ENCODE results near the gene SLC22A4.

DNA sequence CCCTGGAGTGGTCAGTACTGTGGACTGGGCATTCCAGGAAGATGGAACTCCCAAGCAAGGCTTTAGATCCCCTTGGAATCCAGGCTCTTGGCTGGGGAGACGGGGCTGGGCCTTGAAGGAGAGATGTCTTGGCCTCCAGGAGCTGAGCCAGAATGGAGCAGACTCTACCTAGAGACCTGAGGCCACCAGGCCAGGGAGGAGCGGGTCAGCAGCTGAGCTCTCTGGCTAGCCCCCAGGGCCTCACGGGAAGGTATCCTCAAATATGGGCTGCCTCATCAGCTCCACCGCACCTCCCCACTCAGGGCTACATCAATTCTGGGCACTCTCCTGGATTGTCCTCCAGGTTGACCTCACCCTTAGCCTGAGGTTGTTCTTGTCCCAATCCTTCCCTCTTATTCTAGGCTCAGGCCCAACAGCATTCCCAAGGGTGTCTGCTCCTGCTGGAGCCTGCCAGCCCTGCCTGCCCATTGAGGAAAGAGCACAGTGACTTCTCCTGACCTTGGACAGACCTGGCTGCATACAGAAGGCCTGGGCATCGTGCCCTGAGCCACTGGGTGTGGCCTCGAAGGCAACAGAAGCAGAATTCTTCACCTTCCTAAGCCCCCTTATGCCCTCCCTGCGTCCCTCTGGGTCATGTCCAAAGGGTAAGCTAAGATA lies 39.7 kb upstream of the SLC22A4 start:
- no peak for TF ChIP-seq EP300 (IDR thresholded peaks at IDR 0.05; ENCODE audit: borderline replicate concordance)
- TF ChIP-seq, protein P1, sequence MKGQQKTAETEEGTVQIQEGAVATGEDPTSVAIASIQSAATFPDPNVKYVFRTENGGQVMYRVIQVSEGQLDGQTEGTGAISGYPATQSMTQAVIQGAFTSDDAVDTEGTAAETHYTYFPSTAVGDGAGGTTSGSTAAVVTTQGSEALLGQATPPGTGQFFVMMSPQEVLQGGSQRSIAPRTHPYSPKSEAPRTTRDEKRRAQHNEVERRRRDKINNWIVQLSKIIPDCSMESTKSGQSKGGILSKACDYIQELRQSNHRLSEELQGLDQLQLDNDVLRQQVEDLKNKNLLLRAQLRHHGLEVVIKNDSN (IDR thresholded peaks at IDR 0.05): no peak
- TF ChIP-seq, protein P2, sequence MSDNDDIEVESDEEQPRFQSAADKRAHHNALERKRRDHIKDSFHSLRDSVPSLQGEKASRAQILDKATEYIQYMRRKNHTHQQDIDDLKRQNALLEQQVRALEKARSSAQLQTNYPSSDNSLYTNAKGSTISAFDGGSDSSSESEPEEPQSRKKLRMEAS (IDR thresholded peaks at IDR 0.05): no peak
- TF ChIP-seq, protein P3, sequence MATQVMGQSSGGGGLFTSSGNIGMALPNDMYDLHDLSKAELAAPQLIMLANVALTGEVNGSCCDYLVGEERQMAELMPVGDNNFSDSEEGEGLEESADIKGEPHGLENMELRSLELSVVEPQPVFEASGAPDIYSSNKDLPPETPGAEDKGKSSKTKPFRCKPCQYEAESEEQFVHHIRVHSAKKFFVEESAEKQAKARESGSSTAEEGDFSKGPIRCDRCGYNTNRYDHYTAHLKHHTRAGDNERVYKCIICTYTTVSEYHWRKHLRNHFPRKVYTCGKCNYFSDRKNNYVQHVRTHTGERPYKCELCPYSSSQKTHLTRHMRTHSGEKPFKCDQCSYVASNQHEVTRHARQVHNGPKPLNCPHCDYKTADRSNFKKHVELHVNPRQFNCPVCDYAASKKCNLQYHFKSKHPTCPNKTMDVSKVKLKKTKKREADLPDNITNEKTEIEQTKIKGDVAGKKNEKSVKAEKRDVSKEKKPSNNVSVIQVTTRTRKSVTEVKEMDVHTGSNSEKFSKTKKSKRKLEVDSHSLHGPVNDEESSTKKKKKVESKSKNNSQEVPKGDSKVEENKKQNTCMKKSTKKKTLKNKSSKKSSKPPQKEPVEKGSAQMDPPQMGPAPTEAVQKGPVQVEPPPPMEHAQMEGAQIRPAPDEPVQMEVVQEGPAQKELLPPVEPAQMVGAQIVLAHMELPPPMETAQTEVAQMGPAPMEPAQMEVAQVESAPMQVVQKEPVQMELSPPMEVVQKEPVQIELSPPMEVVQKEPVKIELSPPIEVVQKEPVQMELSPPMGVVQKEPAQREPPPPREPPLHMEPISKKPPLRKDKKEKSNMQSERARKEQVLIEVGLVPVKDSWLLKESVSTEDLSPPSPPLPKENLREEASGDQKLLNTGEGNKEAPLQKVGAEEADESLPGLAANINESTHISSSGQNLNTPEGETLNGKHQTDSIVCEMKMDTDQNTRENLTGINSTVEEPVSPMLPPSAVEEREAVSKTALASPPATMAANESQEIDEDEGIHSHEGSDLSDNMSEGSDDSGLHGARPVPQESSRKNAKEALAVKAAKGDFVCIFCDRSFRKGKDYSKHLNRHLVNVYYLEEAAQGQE (IDR thresholded peaks at IDR 0.05; ENCODE audit: low read depth): no peak
- no peak for TF ChIP-seq RAD21 (IDR thresholded peaks at IDR 0.05; ENCODE audit: low read depth)
- TF ChIP-seq TEAD4 (IDR thresholded peaks at IDR 0.05): no peak
- TF ChIP-seq YY1 (IDR thresholded peaks at IDR 0.05; ENCODE audit: low read depth): no peak

All from Ishikawa (cell line).